SU-DHL-6 (cell line): ENCODE measurements around the gene CEACAM21.

Source experiments
- H2AFZ ChIP-seq: fragments of 200-600 bp; sonication (generic); 2 replicates; pipeline ENCODE4 v1.6.1; 2014; ENCODE audit warnings: low read depth, mild to moderate bottlenecking, moderate library complexity, mixed read lengths, antibody characterized with exemption, low read length; ENCODE audit not compliant: severe bottlenecking
- H3F3A ChIP-seq: fragments of 200-600 bp; shearing (Covaris generic); 2 replicates; pipeline ENCODE4 v1.6.0; 2016; ENCODE audit warnings: antibody characterized with exemption, mild to moderate bottlenecking; ENCODE audit not compliant: insufficient read depth
- H3K27ac ChIP-seq: fragments of 200-600 bp; sonication (generic); 2 replicates; pipeline ENCODE4 v1.5.1; 2016; ENCODE audit warnings: low read depth, mild to moderate bottlenecking, low read length, moderate library complexity, mixed read lengths
- H3K27me3 ChIP-seq: fragments of 200-600 bp; sonication (generic), shearing (Covaris generic); 2 replicates; pipeline ENCODE4 v1.6.0; 2014; ENCODE audit warnings: mild to moderate bottlenecking, low read length
- H3K36me3 ChIP-seq: fragments of 200-600 bp; sonication (generic); 2 replicates; pipeline ENCODE4 v1.6.1; 2014; ENCODE audit warnings: mild to moderate bottlenecking, low read length, mixed read lengths
- H3K4me2 ChIP-seq: fragments of 300-600, 200-600 bp; shearing (Covaris generic), sonication (generic); 2 replicates; pipeline ENCODE4 v1.6.0; 2014; ENCODE audit warnings: low read length, low read depth, mild to moderate bottlenecking; ENCODE audit not compliant: poor library complexity, severe bottlenecking
- H3K4me3 ChIP-seq: fragments of 200-600 bp; sonication (generic); 2 replicates; pipeline ENCODE4 v1.5.1; 2014; ENCODE audit warnings: antibody characterized with exemption, low read length, mild to moderate bottlenecking, mixed read lengths; ENCODE audit not compliant: insufficient read depth, poor library complexity, severe bottlenecking
- H3K79me2 ChIP-seq: fragments of 200-600 bp; sonication (generic); 2 replicates; pipeline ENCODE4 v1.6.1; 2014; ENCODE audit warnings: mild to moderate bottlenecking, low read length, moderate library complexity; ENCODE audit not compliant: insufficient read depth
- H3K9ac ChIP-seq: fragments of 200-600 bp; sonication (generic); 2 replicates; pipeline ENCODE4 v1.7.0; 2014; ENCODE audit warnings: mild to moderate bottlenecking, low read length
- H3K9me2 ChIP-seq: fragments of 200-600 bp; sonication (generic); replicated peaks from 2 replicates; pipeline ENCODE4 v1.6.1; 2014; ENCODE audit warnings: low read length; ENCODE audit not compliant: insufficient read depth
- H3K9me3 ChIP-seq: fragments of 200-600 bp; sonication (generic); 2 replicates; pipeline ENCODE4 v1.6.1; 2014; ENCODE audit warnings: low read length, mixed read lengths; ENCODE audit not compliant: insufficient read depth
- H4K20me1 ChIP-seq: fragments of 200-600 bp; sonication (generic); 2 replicates; pipeline ENCODE4 v1.6.1; 2014; ENCODE audit warnings: low read depth, mild to moderate bottlenecking, antibody characterized with exemption, low read length, moderate library complexity, mixed read lengths
- CTCF ChIP-seq: fragments of 200-600 bp; sonication (generic); IDR thresholded peaks from one replicate; pipeline ENCODE4 v1.5.1; 2017; ENCODE audit warnings: antibody characterized with exemption, mild to moderate bottlenecking, low read length, moderate library complexity; ENCODE audit not compliant: insufficient read depth, poor library complexity, severe bottlenecking
- EZH2phosphoT487 ChIP-seq: fragments of 200-600 bp; sonication (generic), shearing (Covaris generic); conservative IDR thresholded peaks from 2 replicates; pipeline ENCODE4 v1.6.1; 2018; ENCODE audit warnings: mild to moderate bottlenecking, antibody characterized with exemption, low read length, moderate library complexity, mixed read lengths

The CEACAM21 gene

GRCh38 chr19:41616792-41617621, 41.0 kb downstream of the CEACAM21 start:
- no peak overlapping the region for H3K9ac ChIP-seq
- H2AFZ ChIP-seq, result no peak overlapping the region
- TF ChIP-seq EZH2phosphoT487 (no peak), CTCF (no peak)
- no peaks in the 10 kb centered on the region for H4K20me1 ChIP-seq
- H3K27me3 ChIP-seq, result no peaks in the 10 kb centered on the region
- H3K9me2 ChIP-seq, result no peaks in the 10 kb centered on the region
- H3K4me3 ChIP-seq, result no peak overlapping the region
- H3K36me3 ChIP-seq, result no peaks in the 10 kb centered on the region
- H3K27ac ChIP-seq, result no peak overlapping the region
- H3K79me2 ChIP-seq, result no peaks in the 10 kb centered on the region
- no peaks in the 10 kb centered on the region for H3K9me3 ChIP-seq
- no peaks in the 10 kb centered on the region for H3F3A ChIP-seq
- no peak overlapping the region for H3K4me2 ChIP-seq

- Histone ChIP-seq H3F3A (no peaks in the 10 kb centered on the region), H3K9me3 (no peaks in the 10 kb centered on the region), H3K4me3 (no peak overlapping the region), H4K20me1 (no peaks in the 10 kb centered on the region), H3K36me3 (no peaks in the 10 kb centered on the region), H3K27me3 (no peaks in the 10 kb centered on the region), H3K4me2 (no peak overlapping the region), H3K9ac (no peak overlapping the region), H3K9me2 (no peaks in the 10 kb centered on the region), H3K27ac (no peak overlapping the region), H2AFZ (no peak overlapping the region), H3K79me2 (no peaks in the 10 kb centered on the region)
- TF ChIP-seq EZH2phosphoT487 (no peak), CTCF (no peak)
Observed at GRCh38 chr19:41617941-41618730, 42.2 kb downstream of the CEACAM21 start.

GRCh38 chr19:41619018-41619556, 43.1 kb downstream of the CEACAM21 start:
- Histone ChIP-seq H3K27me3 (no peaks in the 10 kb centered on the region), H3F3A (no peaks in the 10 kb centered on the region), H3K36me3 (no peaks in the 10 kb centered on the region), H3K79me2 (no peaks in the 10 kb centered on the region), H4K20me1 (no peaks in the 10 kb centered on the region), H3K9me3 (no peaks in the 10 kb centered on the region), H3K27ac (no peak overlapping the region), H3K4me3 (no peak overlapping the region), H3K9ac (no peak overlapping the region), H3K9me2 (no peaks in the 10 kb centered on the region), H3K4me2 (no peak overlapping the region), H2AFZ (no peak overlapping the region)
- TF ChIP-seq EZH2phosphoT487 (no peak), CTCF (no peak)
